Left cardiac atrium (tissue), 4 donors: ENCODE results near the gene EML6. TPM values are rescaled to one million over a fixed set of nuclear protein-coding genes. Genes with fewer than 3 reads are reported as not detected.
"Not testable (repeated sequence)": the region's sequence is repeated elsewhere in the genome, so short reads cannot be mapped to it uniquely, and the experiment has no call there.

Experiments used
- ATAC-seq, 2 donors: fragments of 200-7000 bp; cut with Tn5 transposase; one replicate each; pipeline ENCODE4 v1.9.1; 2020; ENCODE audit warnings: mild to moderate bottlenecking in 2 of 2, moderate library complexity in 2 of 2
- DNase-seq: peaks from one replicate; pipeline ENCODE4 v3.0.0-alpha.2; 2020
- intact Hi-C, 2 donors: fragments of 100-400 bp; cut with DNase I; formaldehyde crosslinking; loops; one replicate each; pipeline versions ENCODE4 v1.14.1 to v1.15.1; 2022 to 2023
- long read RNA-seq: library from polyadenylated mRNA; unstranded; transcript quantifications from one replicate; pipeline ENCODE4 v2.0.0, GENCODE V29; 2021
- total RNA-seq, 2 donors: library from RNA; stranded (reverse); fragmentation: NEBNext Ultra II Directional; extraction: Animal tissue kit (Norgen Biotek cat#: 25700); gene quantifications; one replicate each; pipeline ENCODE4 v1.2.1, GENCODE V29; 2021
- donor health status: DM: no; HTN: yes; CAD: no.
- donor health status: DM: no; HTN: yes; CAD: no; lungs with severe emphysema.
- donor health status: DM: yes; HTN: yes; CAD: no.
- donor health status: Dilated cardiomyopathy.

Gene EML6
- under 1 TPM; 0.52 to 0.62 TPM for total RNA-seq
- long read RNA-seq = 0 reads

- peak; percentile 99 for DNase-seq
- intact Hi-C loops = loop anchor here in 1 of 2 donors (10.0 kb wide), 2 partner anchors 111 to 451 kb away; no protein-coding TSS in a partner anchor
- peak; percentile 99 to 100 for ATAC-seq
These were observed at the start of gene EML6 for GRCh38 chr2:54723131-54723995. Gene EML6 (plus strand): TSS chr2:54723662. CDS start chr2:54725062, 1,400 bp downstream.

DNA sequence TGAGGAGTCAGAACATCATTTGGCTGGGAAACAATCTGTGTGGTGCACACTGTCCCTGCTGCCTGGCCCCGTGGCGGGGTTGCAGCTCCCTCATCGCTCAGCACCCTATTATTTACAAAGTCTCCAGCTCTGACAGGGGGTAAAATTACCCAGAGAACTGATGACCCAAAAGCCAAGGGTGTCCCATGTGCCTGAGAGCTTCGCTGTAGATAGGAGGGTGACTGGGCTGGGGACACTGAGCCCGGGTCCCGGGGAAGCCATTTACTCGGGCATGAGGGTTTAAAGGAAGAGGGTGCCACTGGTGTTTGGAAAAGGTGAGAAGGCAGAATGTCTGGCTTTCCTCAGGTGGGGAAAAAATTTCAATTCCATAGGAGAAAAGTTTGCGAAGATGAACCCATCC is 48.2 kb upstream of the EML6 start:
- intact Hi-C loops = no loop called here
- DNase-seq (no peak), ATAC-seq (no peak)

DNA sequence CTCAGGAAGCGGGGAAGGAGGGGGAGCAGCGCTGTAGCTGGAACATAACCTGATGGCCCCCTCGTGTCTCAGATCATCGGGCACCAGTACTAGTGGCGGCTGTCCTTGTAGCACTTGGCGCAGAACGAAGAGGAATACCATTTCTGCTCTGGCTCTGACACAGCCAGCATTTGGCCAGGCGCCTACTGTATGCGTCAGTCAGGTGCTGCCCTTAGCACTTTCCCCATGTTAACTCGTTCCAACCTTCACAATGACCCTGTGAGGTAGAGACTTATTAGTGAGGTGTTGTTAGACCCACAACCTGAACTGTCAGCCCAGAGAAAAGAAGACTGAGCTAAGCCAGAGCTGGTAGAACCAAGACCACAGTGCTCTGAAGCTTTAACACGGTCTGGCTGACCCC is 47.7 kb upstream of the EML6 start:
- DNase-seq = peak; percentile 63
- ATAC-seq = peak; percentile 36 to 40
- intact Hi-C loops = no loop called here

GRCh38 chr2:54676656-54677055 is 46.8 kb upstream of the EML6 start:
- DNase-seq = no peak
- no peak for ATAC-seq
- intact Hi-C loops = no loop called here

DNA sequence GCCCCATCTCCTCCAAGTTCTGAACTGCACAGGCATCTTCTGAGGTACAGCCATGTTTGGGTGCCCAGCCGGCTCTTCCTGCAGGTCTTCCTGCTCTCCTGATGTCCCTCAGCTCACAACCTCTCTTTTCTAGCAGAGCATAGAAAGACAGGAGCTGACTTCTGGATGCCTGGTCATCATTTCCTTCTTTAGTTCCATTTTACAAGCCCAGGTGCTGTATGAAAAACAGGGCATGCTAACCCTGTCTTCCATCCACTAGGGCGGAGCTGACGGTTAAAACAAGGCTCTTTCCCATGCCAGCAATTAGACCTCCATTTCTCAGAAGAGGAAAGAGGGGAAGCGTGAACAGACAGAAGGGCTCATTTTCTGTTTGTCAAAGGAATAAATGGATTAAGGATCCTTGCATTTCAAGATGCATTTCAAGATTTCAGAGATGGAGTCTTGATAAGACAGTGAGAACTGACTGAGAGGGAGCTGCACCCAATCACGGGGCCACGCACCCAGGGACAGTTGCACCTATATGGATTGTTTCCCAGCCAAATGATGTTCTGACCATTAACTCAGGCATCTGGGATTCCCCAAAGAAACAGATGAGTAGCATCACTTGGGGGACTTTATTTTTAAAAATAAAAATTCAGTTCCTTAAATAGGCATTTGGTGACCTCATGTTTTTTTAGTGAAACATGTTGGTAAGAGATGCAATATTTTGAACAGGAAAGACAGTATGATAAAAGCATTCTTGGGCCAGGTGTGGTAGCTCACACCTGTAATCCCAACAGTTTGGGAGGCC is 45.8 kb upstream of the EML6 start:
- ATAC-seq = no peak
- intact Hi-C loops = no loop called here
- DNase-seq = no peak

DNA sequence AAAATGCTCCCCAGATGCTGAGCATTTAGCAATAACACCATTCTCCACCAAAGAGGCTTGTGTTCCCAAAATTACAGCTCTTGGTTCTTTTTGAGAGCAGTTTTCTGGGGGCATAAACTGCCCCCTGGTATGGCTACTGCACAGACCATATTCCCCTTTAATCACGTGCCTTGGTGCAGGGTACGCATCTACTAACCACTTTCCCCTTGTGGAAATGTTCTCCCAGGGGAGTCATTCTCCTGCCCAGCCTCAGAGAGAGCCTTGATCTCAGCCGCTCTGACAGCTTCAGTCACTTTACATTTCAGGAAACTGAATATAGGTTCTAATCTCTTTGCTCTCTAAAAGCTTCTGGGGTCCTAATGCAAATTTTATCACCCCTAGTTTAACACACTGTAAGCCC is 44.7 kb upstream of the EML6 start:
- intact Hi-C loops = no loop called here
- ATAC-seq (no peak), DNase-seq (no peak)

DNA sequence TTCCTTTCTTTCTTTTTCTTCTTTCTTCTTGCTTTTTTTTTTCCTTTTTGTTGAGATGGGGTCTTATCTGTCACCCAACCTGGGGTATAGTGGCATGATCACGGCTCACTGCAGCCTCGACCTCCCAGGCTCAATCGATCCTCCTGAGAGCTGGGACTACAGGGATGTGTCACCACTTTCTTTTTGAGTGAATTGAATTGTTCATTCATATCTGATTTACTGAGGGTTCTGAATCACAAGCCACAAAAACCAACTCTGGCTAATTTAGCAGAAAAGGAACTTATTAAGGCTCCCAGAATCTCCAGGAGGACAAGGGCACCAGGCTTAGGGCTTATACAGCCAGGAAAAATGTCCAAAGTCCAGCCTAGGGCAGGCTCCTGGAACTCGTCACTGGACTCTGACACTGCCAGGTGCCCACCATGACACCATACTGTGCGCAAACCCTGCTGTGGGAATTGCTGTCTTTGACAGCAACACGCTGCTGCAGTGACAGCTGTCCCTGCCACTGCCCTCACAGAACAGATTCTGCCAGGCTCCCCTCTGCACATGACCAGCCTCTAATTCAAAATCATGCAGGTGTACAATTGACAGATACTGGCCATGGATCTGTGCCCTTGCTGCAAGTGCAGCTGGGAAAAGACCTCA is 42.9 kb upstream of the EML6 start:
- ATAC-seq = no peak
- intact Hi-C loops = no loop called here
- DNase-seq = no peak

GRCh38 chr2:54681416-54681815 is 42.0 kb upstream of the EML6 start:
- intact Hi-C loops = no loop called here
- no peak for DNase-seq
- no peak for ATAC-seq

DNA sequence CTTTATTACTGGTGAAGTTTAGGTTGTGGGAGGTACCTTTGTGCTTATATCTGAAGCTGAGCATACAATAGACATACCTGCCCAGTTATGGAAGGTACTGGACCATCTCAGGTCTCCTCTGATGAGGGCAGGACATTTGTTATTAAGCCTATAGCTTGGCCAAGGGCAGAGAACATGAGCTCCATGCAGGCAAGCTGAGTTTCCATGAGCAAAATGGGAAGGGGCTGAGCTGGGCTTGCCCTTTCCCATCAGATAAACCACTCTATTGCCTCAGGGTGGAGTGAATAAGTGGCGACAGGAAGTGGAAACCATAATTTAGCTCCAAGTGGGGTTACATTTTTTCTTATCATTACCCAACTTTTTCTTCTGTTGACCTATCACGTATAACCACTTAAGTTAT is 39.9 kb upstream of the EML6 start:
- DNase-seq = no peak
- intact Hi-C loops = no loop called here
- ATAC-seq = no peak

- intact Hi-C loops = no loop called here
- ATAC-seq = no peak
- no peak for DNase-seq
These were observed 38.1 kb upstream of the EML6 start for GRCh38 chr2:54685263-54685775.

DNA sequence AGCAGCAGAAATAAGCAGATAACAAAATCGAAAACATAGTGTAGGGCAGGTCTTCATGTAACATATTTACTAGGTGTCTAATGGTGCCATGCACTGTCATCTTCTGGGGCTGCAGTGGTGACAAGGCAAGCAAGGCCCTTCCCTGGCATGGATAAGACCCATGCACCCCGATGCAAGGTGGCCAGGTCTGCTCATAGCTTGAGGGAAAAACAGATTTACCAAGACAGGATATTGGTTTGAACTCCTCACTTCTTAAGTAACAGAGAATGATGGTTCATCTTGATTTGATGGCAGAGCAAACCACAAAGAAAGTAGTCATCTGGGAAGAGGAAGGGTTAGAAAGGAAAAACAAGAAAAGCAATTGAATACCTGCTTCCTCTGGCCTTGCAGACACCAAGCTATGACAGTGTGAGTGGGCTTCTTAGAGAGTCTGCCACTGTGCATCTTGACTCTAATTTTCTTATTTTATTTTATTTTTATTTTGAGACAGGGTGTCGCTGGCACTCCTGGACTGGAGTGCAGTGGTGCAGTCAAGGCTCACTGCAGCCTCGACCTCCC is 35.8 kb upstream of the EML6 start:
- DNase-seq (no peak), ATAC-seq (no peak)
- intact Hi-C loops = no loop called here

DNA sequence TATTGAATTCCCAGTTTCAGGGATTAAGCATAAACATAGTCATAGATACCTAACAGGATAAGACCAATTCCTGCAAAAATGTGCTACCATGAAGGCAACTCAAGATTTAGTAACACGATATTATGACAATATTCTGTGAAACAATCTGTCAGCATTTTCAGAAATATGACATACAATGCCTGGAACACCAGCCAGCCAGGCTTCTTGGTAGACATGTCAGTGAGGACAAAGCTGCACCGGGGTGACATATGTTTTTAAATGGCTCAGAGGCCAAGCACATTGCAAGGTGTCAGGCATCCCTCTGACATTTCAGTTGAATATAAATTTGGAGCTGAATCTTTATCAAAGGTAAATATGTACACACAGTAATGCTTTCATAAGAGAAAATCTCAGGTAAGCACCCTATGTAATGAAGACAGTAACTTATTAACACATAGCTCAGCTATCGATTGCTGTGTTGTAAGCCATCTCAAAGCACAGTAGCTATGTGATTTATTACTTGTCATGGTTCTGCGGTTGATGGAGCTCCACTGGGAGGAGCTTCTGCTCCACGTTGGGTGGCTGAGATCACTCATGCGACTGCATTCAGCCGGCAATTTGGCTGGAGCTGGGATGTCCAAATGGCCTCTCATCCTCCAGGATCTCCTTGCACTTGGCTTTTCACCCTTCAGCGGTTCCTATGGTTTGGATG is 31.9 kb upstream of the EML6 start:
- intact Hi-C loops = no loop called here
- DNase-seq = no peak
- ATAC-seq = no peak

- DNase-seq (no peak), ATAC-seq (no peak)
- intact Hi-C loops = no loop called here
These were observed 30.9 kb upstream of the EML6 start for GRCh38 chr2:54692556-54692955.

DNA sequence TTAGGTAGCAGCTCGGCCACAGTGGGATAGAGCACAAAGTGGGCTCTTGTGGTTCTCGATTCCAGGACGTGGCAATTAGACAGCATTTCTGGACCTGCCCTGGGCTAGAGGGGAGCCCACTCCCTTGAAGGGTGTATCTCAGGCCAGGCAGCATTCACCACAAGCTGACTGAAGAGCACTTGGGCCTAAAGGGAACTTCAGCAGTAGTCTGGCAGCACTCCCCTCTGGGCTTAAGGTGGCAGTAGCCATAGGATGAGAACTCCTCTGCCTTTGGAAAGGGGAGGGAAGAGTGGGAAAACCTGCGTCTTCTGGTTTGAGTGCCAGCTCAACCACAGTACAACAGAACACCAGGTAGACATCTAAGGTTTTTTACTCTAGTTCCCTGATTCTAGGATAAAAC is 28.1 kb upstream of the EML6 start:
- intact Hi-C loops = no loop called here
- DNase-seq = no peak
- no peak for ATAC-seq

- DNase-seq (no peak), ATAC-seq (no peak)
- intact Hi-C loops = no loop called here
These were observed 25.5 kb upstream of the EML6 start for GRCh38 chr2:54697934-54698333.

DNA sequence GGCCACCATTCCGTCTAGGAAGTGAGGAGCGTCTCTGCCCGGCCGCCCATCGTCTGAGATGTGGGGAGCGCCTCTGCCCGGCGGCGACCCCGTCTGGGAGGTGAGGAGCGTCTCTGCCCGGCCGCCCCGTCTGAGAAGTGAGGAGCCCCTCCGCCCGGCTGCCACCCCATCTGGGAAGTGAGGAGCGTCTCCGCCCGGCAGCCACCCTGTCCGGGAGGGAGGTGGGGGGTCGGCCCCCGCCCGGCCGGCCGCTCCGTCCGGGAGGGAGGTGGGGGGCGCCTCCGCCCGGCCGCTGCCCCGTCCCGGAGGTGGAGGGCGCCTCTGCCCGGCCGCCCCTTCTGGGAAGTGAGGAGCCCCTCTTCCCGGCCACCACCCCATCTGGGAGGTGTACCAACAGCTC is 24.5 kb upstream of the EML6 start:
- DNase-seq = not testable (repeated sequence)

DNA sequence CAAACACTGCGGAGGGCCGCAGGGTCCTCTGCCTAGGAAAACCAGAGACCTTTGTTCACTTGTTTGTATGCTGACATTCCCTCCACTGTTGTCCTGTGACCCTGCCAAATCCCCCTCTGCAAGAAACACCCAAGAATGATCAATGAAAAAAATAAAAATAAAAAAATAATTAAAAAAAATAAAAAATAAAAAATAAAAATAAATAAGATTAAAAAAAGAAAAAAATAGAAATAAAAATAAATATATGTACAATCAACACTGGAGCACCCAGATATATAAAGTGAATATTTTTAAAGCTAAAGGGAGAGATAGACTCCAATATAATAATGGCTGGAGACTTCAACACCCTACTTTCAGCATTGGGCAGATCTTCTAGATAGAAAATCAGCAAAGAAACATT is 23.8 kb upstream of the EML6 start:
- no peak for DNase-seq
- ATAC-seq = no peak
- intact Hi-C loops = loop anchor here in 1 of 2 donors (5.0 to 10.0 kb wide), 3 partner anchors 175 to 592 kb away; no protein-coding TSS in a partner anchor

More for the DNA sequence above, 24.5 kb upstream of the EML6 start:
- ATAC-seq, intact Hi-C loops: not testable (repeated sequence)

- ATAC-seq (no peak), DNase-seq (no peak)
- intact Hi-C loops = loop anchor here in 1 of 2 donors (5.0 to 10.0 kb wide), 3 partner anchors 176 to 594 kb away; no protein-coding TSS in a partner anchor
These were observed 22.4 kb upstream of the EML6 start for GRCh38 chr2:54701029-54701428.
